ENCODE measurements around the gene KLHL29. TPM values are rescaled to one million over a fixed set of nuclear protein-coding genes. Genes with fewer than 3 reads are reported as not detected.

The KLHL29 gene
- total RNA-seq, 1 experiment from 2014 or later = 7.7 TPM

DNA sequence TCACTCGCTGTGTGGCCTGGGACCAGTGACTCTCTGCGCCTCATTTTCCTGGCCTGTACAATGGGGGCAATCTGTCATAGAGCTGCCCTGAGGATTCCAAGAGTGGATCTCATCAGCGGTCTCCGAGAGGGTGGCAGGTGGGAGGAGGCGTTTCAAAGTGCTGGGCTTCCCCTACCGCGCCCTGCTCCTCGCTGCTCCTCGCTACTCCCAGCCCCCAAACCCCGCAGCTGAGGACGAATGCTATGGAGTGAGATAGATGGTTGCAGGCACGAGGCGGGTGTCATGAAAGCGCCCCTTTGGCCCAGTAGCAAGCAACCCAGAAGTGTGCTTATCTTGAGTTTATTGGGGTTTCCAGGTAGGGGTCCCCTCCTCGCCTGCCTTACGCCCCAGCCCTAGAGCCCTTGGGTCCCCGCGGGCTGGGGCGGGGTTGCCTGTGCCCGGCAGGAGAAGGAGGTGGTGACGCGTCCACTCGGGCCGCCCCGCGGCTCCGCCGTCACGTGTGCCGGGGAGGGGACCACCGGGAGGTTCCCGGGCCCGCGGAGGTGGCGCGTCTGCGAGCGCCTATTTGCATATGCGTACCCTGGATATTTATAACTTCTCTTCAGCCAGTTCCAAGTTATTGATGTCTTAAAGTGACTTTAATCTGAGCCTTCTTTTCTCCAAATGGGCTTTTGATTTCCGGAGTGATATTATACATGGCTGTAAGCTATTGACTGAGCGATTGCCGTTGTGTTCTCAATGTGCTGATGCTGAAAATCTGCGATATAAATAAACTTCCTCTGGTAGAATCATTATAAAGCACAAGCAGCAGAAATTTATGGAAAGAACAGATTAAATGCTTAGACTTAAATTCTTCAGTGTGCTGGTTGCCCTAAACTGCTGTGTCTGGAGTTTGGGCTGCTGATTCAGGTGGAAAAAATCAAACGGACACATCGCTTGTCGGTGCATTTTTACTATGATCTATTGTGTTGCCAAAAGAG lies 278.3 kb downstream of the KLHL29 start:
- in situ Hi-C loops (cut with HindIII; ENCODE audit: low pct_unique_long_range_greater_than_20kb, low sequenced_read_pairs) (no loop called here), intact Hi-C loops (cut with micrococcal nuclease; ENCODE audit: unreplicated experiment) (no loop called here)
- Histone ChIP-seq H3K4me1 (ENCODE audit: control insufficient read depth, insufficient read depth, low read length) (no peaks in the 10 kb centered on the region), H3K9me3 (ENCODE audit: control insufficient read depth, insufficient read depth, low read depth, low read length) (no peaks in the 10 kb centered on the region), H3K27me3 (ENCODE audit: control insufficient read depth, insufficient read depth, low read length) (no peaks in the 10 kb centered on the region), H3K36me3 (ENCODE audit: control insufficient read depth, insufficient read depth, low read length) (no peaks in the 10 kb centered on the region), H3K4me3 (ENCODE audit: low read depth in 2 of 2, low read length in 2 of 2) (no peak overlapping the region), H3K27ac (ENCODE audit: low read length) (no peak overlapping the region)
- no peak for DNase-seq (ENCODE audit: low read depth, low spot score)
- ATAC-seq = no peak
- CTCF ChIA-PET = no interaction called here
- POLR2A ChIA-PET = no interaction called here
- TF ChIP-seq, protein P1, sequence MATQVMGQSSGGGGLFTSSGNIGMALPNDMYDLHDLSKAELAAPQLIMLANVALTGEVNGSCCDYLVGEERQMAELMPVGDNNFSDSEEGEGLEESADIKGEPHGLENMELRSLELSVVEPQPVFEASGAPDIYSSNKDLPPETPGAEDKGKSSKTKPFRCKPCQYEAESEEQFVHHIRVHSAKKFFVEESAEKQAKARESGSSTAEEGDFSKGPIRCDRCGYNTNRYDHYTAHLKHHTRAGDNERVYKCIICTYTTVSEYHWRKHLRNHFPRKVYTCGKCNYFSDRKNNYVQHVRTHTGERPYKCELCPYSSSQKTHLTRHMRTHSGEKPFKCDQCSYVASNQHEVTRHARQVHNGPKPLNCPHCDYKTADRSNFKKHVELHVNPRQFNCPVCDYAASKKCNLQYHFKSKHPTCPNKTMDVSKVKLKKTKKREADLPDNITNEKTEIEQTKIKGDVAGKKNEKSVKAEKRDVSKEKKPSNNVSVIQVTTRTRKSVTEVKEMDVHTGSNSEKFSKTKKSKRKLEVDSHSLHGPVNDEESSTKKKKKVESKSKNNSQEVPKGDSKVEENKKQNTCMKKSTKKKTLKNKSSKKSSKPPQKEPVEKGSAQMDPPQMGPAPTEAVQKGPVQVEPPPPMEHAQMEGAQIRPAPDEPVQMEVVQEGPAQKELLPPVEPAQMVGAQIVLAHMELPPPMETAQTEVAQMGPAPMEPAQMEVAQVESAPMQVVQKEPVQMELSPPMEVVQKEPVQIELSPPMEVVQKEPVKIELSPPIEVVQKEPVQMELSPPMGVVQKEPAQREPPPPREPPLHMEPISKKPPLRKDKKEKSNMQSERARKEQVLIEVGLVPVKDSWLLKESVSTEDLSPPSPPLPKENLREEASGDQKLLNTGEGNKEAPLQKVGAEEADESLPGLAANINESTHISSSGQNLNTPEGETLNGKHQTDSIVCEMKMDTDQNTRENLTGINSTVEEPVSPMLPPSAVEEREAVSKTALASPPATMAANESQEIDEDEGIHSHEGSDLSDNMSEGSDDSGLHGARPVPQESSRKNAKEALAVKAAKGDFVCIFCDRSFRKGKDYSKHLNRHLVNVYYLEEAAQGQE (IDR thresholded peaks at IDR 0.05; ENCODE audit: insufficient read depth in 1 of 2, low read depth in 2 of 2, low read length in 1 of 2) = no peak
- TF ChIP-seq POLR2AphosphoS5 (IDR thresholded peaks at IDR 0.05; ENCODE audit: low read depth, low read length) (no peak), TCF7L2 (IDR thresholded peaks at IDR 0.05; ENCODE audit: low read depth, low read length) (no peak), SIN3A (IDR thresholded peaks at IDR 0.05; ENCODE audit: borderline replicate concordance, insufficient read depth, low read depth, low read length) (no peak)
- TF ChIP-seq, protein P2, sequence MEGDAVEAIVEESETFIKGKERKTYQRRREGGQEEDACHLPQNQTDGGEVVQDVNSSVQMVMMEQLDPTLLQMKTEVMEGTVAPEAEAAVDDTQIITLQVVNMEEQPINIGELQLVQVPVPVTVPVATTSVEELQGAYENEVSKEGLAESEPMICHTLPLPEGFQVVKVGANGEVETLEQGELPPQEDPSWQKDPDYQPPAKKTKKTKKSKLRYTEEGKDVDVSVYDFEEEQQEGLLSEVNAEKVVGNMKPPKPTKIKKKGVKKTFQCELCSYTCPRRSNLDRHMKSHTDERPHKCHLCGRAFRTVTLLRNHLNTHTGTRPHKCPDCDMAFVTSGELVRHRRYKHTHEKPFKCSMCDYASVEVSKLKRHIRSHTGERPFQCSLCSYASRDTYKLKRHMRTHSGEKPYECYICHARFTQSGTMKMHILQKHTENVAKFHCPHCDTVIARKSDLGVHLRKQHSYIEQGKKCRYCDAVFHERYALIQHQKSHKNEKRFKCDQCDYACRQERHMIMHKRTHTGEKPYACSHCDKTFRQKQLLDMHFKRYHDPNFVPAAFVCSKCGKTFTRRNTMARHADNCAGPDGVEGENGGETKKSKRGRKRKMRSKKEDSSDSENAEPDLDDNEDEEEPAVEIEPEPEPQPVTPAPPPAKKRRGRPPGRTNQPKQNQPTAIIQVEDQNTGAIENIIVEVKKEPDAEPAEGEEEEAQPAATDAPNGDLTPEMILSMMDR (IDR thresholded peaks at IDR 0.05) = no peak
- no TSS peak for BruUV-seq (replicated peaks)

DNA sequence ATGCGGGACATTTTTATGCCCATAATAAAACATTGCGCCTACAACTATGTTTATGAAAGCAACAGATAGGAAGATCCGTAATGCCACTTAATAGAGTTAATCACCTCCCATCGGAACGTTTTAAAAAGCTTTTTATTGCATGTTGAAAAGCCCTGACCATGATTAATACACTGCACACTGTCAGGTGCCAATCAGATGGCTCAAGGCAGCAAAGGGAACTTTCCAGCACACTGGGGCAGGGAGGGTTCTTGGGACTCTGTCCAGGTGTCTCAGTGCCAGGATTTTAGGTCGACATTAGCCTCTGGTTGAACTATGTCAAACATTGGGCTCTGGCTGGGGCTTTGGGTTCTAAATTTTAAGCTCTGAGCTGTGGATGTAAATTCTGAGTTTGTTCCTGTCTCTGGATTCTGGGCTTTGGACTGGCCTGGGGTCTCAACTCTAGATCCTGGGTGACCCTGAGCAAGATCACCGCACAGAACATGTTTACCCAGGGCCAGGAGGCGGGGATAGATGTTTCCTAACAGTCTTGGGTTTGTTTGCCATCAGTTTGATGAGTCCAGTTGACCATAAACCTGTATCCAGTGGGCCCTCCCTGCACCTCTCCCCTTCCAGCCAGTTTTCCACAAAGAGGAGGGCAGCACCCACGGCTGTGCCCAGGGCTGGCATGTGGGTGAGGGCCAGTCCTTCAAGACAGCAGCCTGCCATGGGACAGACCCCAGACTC lies 279.2 kb downstream of the KLHL29 start:
- ATAC-seq (no peak), DNase-seq (ENCODE audit: low read depth, low spot score) (no peak)
- H3K27ac ChIP-seq (ENCODE audit: low read length) = no peak overlapping the region
- H3K27me3 ChIP-seq (ENCODE audit: control insufficient read depth, insufficient read depth, low read length) = no peaks in the 10 kb centered on the region
- no TSS peak for BruUV-seq (replicated peaks)
- H3K4me1 ChIP-seq (ENCODE audit: control insufficient read depth, insufficient read depth, low read length) = no peaks in the 10 kb centered on the region
- H3K9me3 ChIP-seq (ENCODE audit: control insufficient read depth, insufficient read depth, low read depth, low read length) = no peaks in the 10 kb centered on the region
- ChIA-PET CTCF (no interaction called here), POLR2A (interaction anchor here (0.6 kb wide), 1 partner anchor 19 kb away, joined by 12 read pairs; no protein-coding TSS in a partner anchor)
- H3K36me3 ChIP-seq (ENCODE audit: control insufficient read depth, insufficient read depth, low read length) = no peaks in the 10 kb centered on the region
- TF ChIP-seq SIN3A (IDR thresholded peaks at IDR 0.05; ENCODE audit: borderline replicate concordance, insufficient read depth, low read depth, low read length) (no peak), TCF7L2 (IDR thresholded peaks at IDR 0.05; ENCODE audit: low read depth, low read length) (no peak), POLR2AphosphoS5 (IDR thresholded peaks at IDR 0.05; ENCODE audit: low read depth, low read length) (no peak)
- TF ChIP-seq, protein P2 (IDR thresholded peaks at IDR 0.05) = no peak
- TF ChIP-seq, protein P1 (IDR thresholded peaks at IDR 0.05; ENCODE audit: insufficient read depth in 1 of 2, low read depth in 2 of 2, low read length in 1 of 2) = no peak
- in situ Hi-C loops (cut with HindIII; ENCODE audit: low pct_unique_long_range_greater_than_20kb, low sequenced_read_pairs) (no loop called here), intact Hi-C loops (cut with micrococcal nuclease; ENCODE audit: unreplicated experiment) (no loop called here)
- no peak overlapping the region for H3K4me3 ChIP-seq (ENCODE audit: low read depth in 2 of 2, low read length in 2 of 2)

Data from Panc1 (cell line).